ENCODE data around the gene ATP8B1. TPM values are rescaled to one million over a fixed set of nuclear protein-coding genes. Genes with fewer than 3 reads are reported as not detected.

Gene ATP8B1
- total RNA-seq, 1 experiment from 2014 or later, result 5.6 TPM

DNA sequence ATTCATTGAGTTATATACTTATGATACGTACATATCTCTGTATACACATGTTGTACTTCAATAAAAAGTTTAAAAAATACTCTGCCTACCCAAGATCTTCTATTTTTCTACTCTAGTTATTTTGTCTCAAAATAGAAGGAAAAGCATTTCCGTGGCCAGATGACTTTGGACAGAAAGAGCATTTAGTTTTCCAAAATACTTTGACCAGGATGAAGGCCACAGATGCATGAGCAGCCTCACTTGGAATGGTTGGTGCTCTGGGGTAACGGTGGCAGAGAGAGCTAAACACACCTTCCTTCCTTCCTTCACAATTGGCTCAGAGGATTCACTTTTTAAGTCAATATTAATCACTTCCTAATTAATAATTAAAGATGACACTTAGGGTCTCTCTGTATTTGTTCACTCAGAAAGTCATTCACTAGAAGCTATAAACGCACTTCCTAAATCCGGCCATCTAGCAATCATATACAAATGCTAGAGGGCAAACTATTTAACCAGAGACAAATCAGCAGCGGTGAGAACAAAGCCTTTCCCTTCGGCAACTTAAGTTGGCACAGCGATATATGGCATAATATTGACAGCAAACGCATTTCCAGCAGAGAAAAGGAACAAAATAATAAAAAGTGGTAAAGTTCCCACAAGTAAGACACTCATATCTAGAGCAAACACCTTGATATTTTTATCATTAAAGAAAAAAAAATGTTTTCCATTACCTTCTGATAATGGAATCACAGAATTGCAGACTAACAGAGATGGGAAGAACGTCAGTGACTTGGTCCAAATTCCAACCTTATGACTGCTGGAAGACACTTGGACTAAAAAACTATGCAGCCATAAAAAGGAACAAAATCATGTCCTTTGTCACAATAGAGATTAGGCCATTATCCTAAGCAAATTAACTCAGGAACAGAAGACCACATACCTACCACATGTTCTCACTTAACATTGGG is 125.6 kb downstream of the ATP8B1 start (continued):
- no peak for TF ChIP-seq E2F4 (CRISPR knock-in tag; IDR thresholded peaks at IDR 0.05; ENCODE audit: borderline replicate concordance, low read depth)
- TF ChIP-seq FOXK1 (CRISPR knock-in tag; IDR thresholded peaks at IDR 0.05), result no peak
- TF ChIP-seq FOXP1 (CRISPR knock-in tag; IDR thresholded peaks at IDR 0.05; ENCODE audit: borderline replicate concordance), result no peak
- no peak for TF ChIP-seq TCF7 (CRISPR knock-in tag; IDR thresholded peaks at IDR 0.05; ENCODE audit: low read depth)
- no peak for TF ChIP-seq NR3C1 (CRISPR knock-in tag; conservative IDR thresholded peaks at IDR 0.05; ENCODE audit: low read depth)
- no peak for TF ChIP-seq OVOL2 (CRISPR knock-in tag; IDR thresholded peaks at IDR 0.05; ENCODE audit: borderline replicate concordance)
- no peak for TF ChIP-seq ETV6 (CRISPR knock-in tag; IDR thresholded peaks at IDR 0.05)

DNA sequence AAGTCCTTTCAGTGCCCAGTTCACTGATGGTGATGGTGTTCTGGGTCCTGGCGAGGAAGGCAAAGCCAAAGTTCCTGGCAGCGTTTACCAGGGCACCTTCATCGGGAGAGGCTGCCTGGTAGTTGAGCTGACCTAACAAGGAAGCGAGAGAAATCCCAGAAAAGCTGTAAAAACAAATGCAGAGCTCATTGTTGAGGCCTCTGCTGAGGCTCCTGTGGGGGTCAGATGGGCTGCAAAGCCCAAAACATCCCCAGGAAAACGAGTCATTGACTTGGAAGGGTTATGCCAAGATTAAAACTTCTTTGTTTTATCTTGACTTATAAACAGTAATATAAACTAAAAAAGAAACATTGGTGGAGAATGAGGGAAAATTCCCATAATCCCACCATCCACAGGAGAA is 128.2 kb downstream of the ATP8B1 start:
- POLR2A ChIA-PET, result no interaction called here
- Mint-ChIP-seq H3K36me3 (peaks cover 15% of the 10 kb centered on the region), H3K27me3 (ENCODE audit: low read depth) (no peaks in the 10 kb centered on the region), H3K9me3 (peaks cover 14% of the 10 kb centered on the region), H3K4me3 (no peak overlapping the region), H3K27ac (peak overlapping the region; percentile 86; the same call in 1 of the 2 replicates), H3K4me1 (no peaks in the 10 kb centered on the region)
- TF ChIP-seq CTCF (IDR thresholded peaks at IDR 0.05), result no peak
- TF ChIP-seq, protein P1, sequence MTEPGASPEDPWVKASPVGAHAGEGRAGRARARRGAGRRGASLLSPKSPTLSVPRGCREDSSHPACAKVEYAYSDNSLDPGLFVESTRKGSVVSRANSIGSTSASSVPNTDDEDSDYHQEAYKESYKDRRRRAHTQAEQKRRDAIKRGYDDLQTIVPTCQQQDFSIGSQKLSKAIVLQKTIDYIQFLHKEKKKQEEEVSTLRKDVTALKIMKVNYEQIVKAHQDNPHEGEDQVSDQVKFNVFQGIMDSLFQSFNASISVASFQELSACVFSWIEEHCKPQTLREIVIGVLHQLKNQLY (CRISPR knock-in tag; IDR thresholded peaks at IDR 0.05), result no peak
- TF ChIP-seq RELA (CRISPR knock-in tag; IDR thresholded peaks at IDR 0.05; ENCODE audit: borderline replicate concordance), result no peak
- TF ChIP-seq ATF3 (CRISPR knock-in tag; conservative IDR thresholded peaks at IDR 0.05), result no peak
- no peak for TF ChIP-seq MAX (CRISPR knock-in tag; IDR thresholded peaks at IDR 0.05)
- TF ChIP-seq ZNF671 (CRISPR knock-in tag; IDR thresholded peaks at IDR 0.05), result no peak
- TF ChIP-seq USF1 (CRISPR knock-in tag; IDR thresholded peaks at IDR 0.05), result no peak
- no peak for TF ChIP-seq NFE2L1 (CRISPR knock-in tag; IDR thresholded peaks at IDR 0.05)
- TF ChIP-seq ZNF232 (CRISPR knock-in tag; IDR thresholded peaks at IDR 0.05), result no peak
- no peak for TF ChIP-seq NR1H2 (CRISPR knock-in tag; IDR thresholded peaks at IDR 0.05)
- TF ChIP-seq ZNF532 (CRISPR knock-in tag; IDR thresholded peaks at IDR 0.05; ENCODE audit: borderline replicate concordance), result no peak
- no peak for TF ChIP-seq NFYB (CRISPR knock-in tag; conservative IDR thresholded peaks at IDR 0.05; ENCODE audit: low read depth)
- TF ChIP-seq JAZF1 (CRISPR knock-in tag; IDR thresholded peaks at IDR 0.05), result no peak
- no peak for TF ChIP-seq JUN (CRISPR knock-in tag; IDR thresholded peaks at IDR 0.05)
- TF ChIP-seq ZBTB21 (CRISPR knock-in tag; IDR thresholded peaks at IDR 0.05; ENCODE audit: borderline replicate concordance), result no peak
- CTCF ChIA-PET, result no interaction called here
- DNase-seq (ENCODE audit: low spot score) (no peak), ATAC-seq (no peak)
